Colonic mucosa (tissue), 4 donors: ENCODE results near the gene GNAZ. TPM values are rescaled to one million over a fixed set of nuclear protein-coding genes. Genes with fewer than 3 reads are reported as not detected.

Experiments
- DNase-seq: peaks from one replicate; pipeline ENCODE4 v3.0.0-alpha.2; 2020
- H3K27ac ChIP-seq: fragments of 200-600 bp; one replicate; pipeline ENCODE4 v1.8.0; 2021
- H3K27me3 ChIP-seq: fragments of 200-600 bp; one replicate; pipeline ENCODE4 v1.8.0; 2021
- H3K36me3 ChIP-seq: fragments of 200-600 bp; one replicate; pipeline ENCODE4 v1.8.0; 2021
- H3K4me1 ChIP-seq: fragments of 200-600 bp; one replicate; pipeline ENCODE4 v1.8.0; 2021; ENCODE audit warnings: mild to moderate bottlenecking
- H3K4me3 ChIP-seq: fragments of 200-600 bp; one replicate; pipeline ENCODE4 v1.8.0; 2021
- H3K9ac ChIP-seq, 2 donors: one replicate each; pipeline ENCODE4 v1.7.0; 2013; ENCODE audit warnings: control low read depth in 2 of 2, low read depth in 2 of 2, low read length in 2 of 2
- H3K9me3 ChIP-seq: fragments of 200-600 bp; one replicate; pipeline ENCODE4 v1.8.0; 2021
- intact Hi-C: fragments of 100-400 bp; cut with DNase I; formaldehyde crosslinking; loops from one replicate; pipeline ENCODE4 v1.14.1; 2022
- total RNA-seq, 2 donors: library from RNA; stranded (reverse); fragmentation: NEBNext Ultra II Directional in 1 of 2; extraction: Animal tissue kit (Norgen Biotek cat#: 25700) in 1 of 2; gene quantifications; one replicate each; pipeline ENCODE4 v1.2.1, GENCODE V29; 2021
- TF ChIP-seq, protein P1 (sequence below): fragments of 200-600 bp; IDR thresholded peaks from one replicate; pipeline ENCODE4 v1.8.0; 2022; ENCODE audit warnings: antibody characterized with exemption, mild to moderate bottlenecking
- donor health status: healthy.
- donor health status: DM: no; HTN: no; CAD: no.
- donor health status: DM: no; HTN: no; CAD: no.

The GNAZ gene
- total RNA-seq, 2 donors from 2014 or later, result 1.2 to 2.5 TPM

- intact Hi-C loops, result no loop called here
Observed at GRCh38 chr22:23138584-23139435, 68.5 kb downstream of the GNAZ start.

GRCh38 chr22:23140385-23140784, 70.1 kb downstream of the GNAZ start:
- Histone ChIP-seq H3K27ac (no peak overlapping the region), H3K27me3 (no peaks in the 10 kb centered on the region), H3K36me3 (no peaks in the 10 kb centered on the region), H3K9me3 (no peaks in the 10 kb centered on the region), H3K4me1 (peaks cover 9% of the 10 kb centered on the region), H3K4me3 (no peak overlapping the region), H3K9ac (no peak overlapping the region)
- TF ChIP-seq, protein P1, sequence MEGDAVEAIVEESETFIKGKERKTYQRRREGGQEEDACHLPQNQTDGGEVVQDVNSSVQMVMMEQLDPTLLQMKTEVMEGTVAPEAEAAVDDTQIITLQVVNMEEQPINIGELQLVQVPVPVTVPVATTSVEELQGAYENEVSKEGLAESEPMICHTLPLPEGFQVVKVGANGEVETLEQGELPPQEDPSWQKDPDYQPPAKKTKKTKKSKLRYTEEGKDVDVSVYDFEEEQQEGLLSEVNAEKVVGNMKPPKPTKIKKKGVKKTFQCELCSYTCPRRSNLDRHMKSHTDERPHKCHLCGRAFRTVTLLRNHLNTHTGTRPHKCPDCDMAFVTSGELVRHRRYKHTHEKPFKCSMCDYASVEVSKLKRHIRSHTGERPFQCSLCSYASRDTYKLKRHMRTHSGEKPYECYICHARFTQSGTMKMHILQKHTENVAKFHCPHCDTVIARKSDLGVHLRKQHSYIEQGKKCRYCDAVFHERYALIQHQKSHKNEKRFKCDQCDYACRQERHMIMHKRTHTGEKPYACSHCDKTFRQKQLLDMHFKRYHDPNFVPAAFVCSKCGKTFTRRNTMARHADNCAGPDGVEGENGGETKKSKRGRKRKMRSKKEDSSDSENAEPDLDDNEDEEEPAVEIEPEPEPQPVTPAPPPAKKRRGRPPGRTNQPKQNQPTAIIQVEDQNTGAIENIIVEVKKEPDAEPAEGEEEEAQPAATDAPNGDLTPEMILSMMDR, result no peak
- no peak for DNase-seq
- intact Hi-C loops, result no loop called here

More at GRCh38 chr22:23138584-23139435, 68.5 kb downstream of the GNAZ start:
- TF ChIP-seq, protein P1, result no peak
- Histone ChIP-seq H3K4me3 (no peak overlapping the region), H3K27me3 (no peaks in the 10 kb centered on the region), H3K4me1 (peaks cover 8% of the 10 kb centered on the region), H3K27ac (no peak overlapping the region), H3K9me3 (no peaks in the 10 kb centered on the region), H3K9ac (no peak overlapping the region), H3K36me3 (no peaks in the 10 kb centered on the region)
- no peak for DNase-seq

DNA sequence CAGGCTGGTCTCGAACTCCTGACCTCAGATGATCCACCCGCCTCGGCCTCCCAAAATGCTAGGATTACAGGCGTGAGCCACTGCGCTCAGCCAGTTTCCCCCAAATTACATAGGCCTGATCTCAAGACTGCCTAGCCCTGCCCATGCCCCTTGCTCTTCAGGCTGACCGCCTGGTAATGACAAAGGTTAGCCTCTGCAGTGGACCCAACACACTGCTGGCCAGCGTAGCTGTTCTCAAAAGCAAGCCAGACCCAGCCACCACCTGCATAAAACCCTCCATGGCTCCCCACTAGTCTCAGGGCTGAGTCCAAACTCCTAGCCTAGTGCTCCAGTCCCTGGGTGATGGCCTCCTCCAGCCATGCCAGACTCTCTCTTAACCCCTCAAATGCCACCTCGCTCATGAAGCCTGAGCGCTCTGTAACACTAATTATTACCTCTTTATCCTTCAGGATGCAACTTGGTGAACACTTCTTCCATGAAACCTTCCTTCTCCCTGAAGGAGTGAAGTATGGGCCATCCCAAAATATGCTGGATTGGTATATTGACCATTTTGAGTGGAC, 72.3 kb downstream of the GNAZ start:
- no peaks in the 10 kb centered on the region for H3K9me3 ChIP-seq
- peak overlapping the region; percentile 84 for H3K27ac ChIP-seq
- TF ChIP-seq, protein P1, result no peak
- intact Hi-C loops, result no loop called here
- H3K36me3 ChIP-seq, result no peaks in the 10 kb centered on the region
- no peak for DNase-seq
- no peak overlapping the region for H3K4me3 ChIP-seq
- peaks cover 13% of the 10 kb centered on the region for H3K4me1 ChIP-seq
- H3K27me3 ChIP-seq, result no peaks in the 10 kb centered on the region
- H3K9ac ChIP-seq, result peak overlapping the region in 1 of 2 donors; percentile 54

DNA sequence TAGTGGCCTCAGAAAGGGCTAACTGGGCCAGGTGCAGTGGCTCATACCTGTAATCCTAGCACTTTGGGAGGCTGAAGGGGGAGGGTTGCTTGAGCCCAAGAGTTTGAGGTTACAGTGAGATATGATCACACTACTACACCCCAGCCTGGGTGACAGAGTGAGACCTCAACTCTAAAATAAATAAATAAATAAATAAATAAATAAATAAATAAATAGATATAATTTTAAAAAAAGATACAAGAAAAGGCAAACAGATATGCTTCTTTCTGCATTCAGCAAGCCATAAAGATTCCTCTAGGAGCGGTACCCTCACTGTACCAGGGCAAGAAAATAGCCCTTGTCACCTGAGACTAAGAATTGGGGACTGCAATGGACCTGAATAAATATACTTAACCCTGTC, 72.8 kb downstream of the GNAZ start:
- TF ChIP-seq, protein P1, result no peak
- Histone ChIP-seq H3K9me3 (no peaks in the 10 kb centered on the region), H3K27me3 (no peaks in the 10 kb centered on the region), H3K9ac (no peak overlapping the region), H3K4me3 (no peak overlapping the region), H3K4me1 (peaks cover 13% of the 10 kb centered on the region), H3K27ac (no peak overlapping the region), H3K36me3 (no peaks in the 10 kb centered on the region)
- intact Hi-C loops, result no loop called here
- no peak for DNase-seq

- no peaks in the 10 kb centered on the region for H3K27me3 ChIP-seq
- intact Hi-C loops, result no loop called here
- peak overlapping the region in 1 of 2 donors; percentile 74 for H3K9ac ChIP-seq
- H3K36me3 ChIP-seq, result no peaks in the 10 kb centered on the region
- H3K27ac ChIP-seq, result peak overlapping the region; percentile 46
- H3K4me1 ChIP-seq, result peaks cover 13% of the 10 kb centered on the region
- DNase-seq, result no peak
- TF ChIP-seq, protein P1, result no peak
- no peak overlapping the region for H3K4me3 ChIP-seq
- no peaks in the 10 kb centered on the region for H3K9me3 ChIP-seq
Observed at GRCh38 chr22:23144432-23144831, 74.1 kb downstream of the GNAZ start.
